CD4-positive, alpha-beta memory T cell (primary cell): Measurements from ENCODE around the gene SERPINB1. TPM values are rescaled to one million over a fixed set of nuclear protein-coding genes. Genes with fewer than 3 reads are reported as not detected.
"Not testable (repeated sequence)": the region's sequence is repeated elsewhere in the genome, so short reads cannot be mapped to it uniquely, and the experiment has no call there.

Experiments used
- CTCF ChIA-PET: fragments of 350-600 bp; sonication (Branson Sonifier 250); formaldehyde crosslinking; loops from one replicate; lab custom pipeline; 2021; ENCODE audit warnings: inconsistent platforms; ENCODE audit not compliant: partially characterized antibody; lab: Charles Lee
- POLR2A ChIA-PET: fragments of 350-600 bp; sonication (Branson Sonifier 250); formaldehyde crosslinking; loops from one replicate; lab custom pipeline; 2021; ENCODE audit not compliant: partially characterized antibody; lab: Charles Lee
- DNase-seq, 5 donors: peaks; one replicate each; pipeline versions ENCODE4 v3.0.0 to v3.0.0-alpha.2; 2020 to 2022; ENCODE audit warnings: mixed read lengths in 1 of 5
- H3K27ac ChIP-seq: one replicate; pipeline ENCODE4 v1.7.0; 2013; ENCODE audit warnings: low read depth, low read length
- H3K27me3 ChIP-seq: 2 replicates; pipeline ENCODE4 v1.7.0; 2013; ENCODE audit warnings: mild to moderate bottlenecking, low read length, moderate library complexity; ENCODE audit not compliant: insufficient read depth
- H3K36me3 ChIP-seq: 2 replicates; pipeline ENCODE4 v1.7.0; 2013; ENCODE audit warnings: mild to moderate bottlenecking, low read length, moderate library complexity; ENCODE audit not compliant: insufficient read depth
- H3K4me1 ChIP-seq: 2 replicates; pipeline ENCODE4 v1.7.0; 2013; ENCODE audit warnings: mild to moderate bottlenecking, low read length, moderate library complexity; ENCODE audit not compliant: insufficient read depth
- H3K4me3 ChIP-seq, 2 donors: one replicate each; pipeline ENCODE4 v1.7.0; 2013; ENCODE audit warnings: low read length in 2 of 2, mild to moderate bottlenecking in 1 of 2
- H3K9me3 ChIP-seq, 2 donors: one replicate each; pipeline ENCODE4 v1.7.0; 2013; ENCODE audit warnings: low read length in 2 of 2, control low read depth in 1 of 2; ENCODE audit not compliant: control insufficient read depth in 1 of 2
- H3K27ac Mint-ChIP-seq, 7 donors: one replicate each; pipeline ENCODE4 v1.8.0; 2020 to 2021; ENCODE audit warnings: mixed read lengths in 7 of 7, mild to moderate bottlenecking in 6 of 7, inconsistent platforms in 3 of 7, moderate library complexity in 3 of 7
- H3K27me3 Mint-ChIP-seq, 2 donors: one replicate each; pipeline ENCODE4 v1.8.0; 2020 to 2021; ENCODE audit warnings: mixed read lengths in 2 of 2
- H3K36me3 Mint-ChIP-seq, 2 donors: one replicate each; pipeline ENCODE4 v1.8.0; 2020 to 2021; ENCODE audit warnings: mixed read lengths in 2 of 2, inconsistent platforms in 1 of 2, mild to moderate bottlenecking in 1 of 2
- H3K4me1 Mint-ChIP-seq, 4 donors: one replicate each; pipeline ENCODE4 v1.8.0; 2020 to 2021; ENCODE audit warnings: mixed read lengths in 4 of 4, mild to moderate bottlenecking in 1 of 4
- H3K4me3 Mint-ChIP-seq, 8 donors: one replicate each; pipeline ENCODE4 v1.8.0; 2020 to 2021; ENCODE audit warnings: mixed read lengths in 8 of 8, mild to moderate bottlenecking in 7 of 8, moderate library complexity in 6 of 8, inconsistent platforms in 3 of 8
- H3K9me3 Mint-ChIP-seq, 8 donors: one replicate each; pipeline ENCODE4 v1.8.0; 2020 to 2021; ENCODE audit warnings: mixed read lengths in 8 of 8, mild to moderate bottlenecking in 5 of 8, inconsistent platforms in 3 of 8, moderate library complexity in 1 of 8
- intact Hi-C: fragments of 100-400 bp; cut with micrococcal nuclease; formaldehyde crosslinking; loops from one replicate; pipeline ENCODE4 v1.15.1; 2023
- polyA plus RNA-seq, 2 donors: library from polyadenylated mRNA; unstranded; fragments of 300-500 nt; fragmentation: Illumina TruSeq; gene quantifications; one replicate each; pipeline ENCODE4 v1.2.3, GENCODE V29; 2021
- total RNA-seq, 2 experiments: library from RNA; stranded (reverse); gene quantifications; one replicate each; pipeline ENCODE4 v1.2.3, GENCODE V29; 2021

SERPINB1 gene
- total and polyA plus RNA-seq, 4 experiments from 2014 or later: 56.7 to 159 (median 92.2) TPM

GRCh38 chr6:2805031-2805430 lies 36.6 kb downstream of the SERPINB1 start:
- Mint-ChIP-seq H3K27me3 (no peaks in the 10 kb centered on the region), H3K4me1 (peaks cover 1 to 15% (median 3%) of the 10 kb centered on the region in 4 donors), H3K36me3 (no peaks in the 10 kb centered on the region), H3K27ac (no peak overlapping the region), H3K4me3 (no peak overlapping the region), H3K9me3 (no peaks in the 10 kb centered on the region)
- H3K4me1 ChIP-seq: no peaks in the 10 kb centered on the region
- no peaks in the 10 kb centered on the region for H3K36me3 ChIP-seq
- CTCF ChIA-PET: no interaction called here
- POLR2A ChIA-PET: no interaction called here
- no peaks in the 10 kb centered on the region for H3K27me3 ChIP-seq
- H3K9me3 ChIP-seq: no peaks in the 10 kb centered on the region
- no peak overlapping the region for H3K27ac ChIP-seq
- no peak overlapping the region for H3K4me3 ChIP-seq
- DNase-seq: no peak
- intact Hi-C loops: no loop called here

GRCh38 chr6:2804516-2804915 lies 37.1 kb downstream of the SERPINB1 start:
- intact Hi-C loops: no loop called here
- H3K4me3 ChIP-seq: no peak overlapping the region
- DNase-seq: no peak
- Mint-ChIP-seq H3K9me3 (no peaks in the 10 kb centered on the region), H3K27me3 (no peaks in the 10 kb centered on the region), H3K4me1 (peaks cover 4 to 15% (median 7%) of the 10 kb centered on the region in 4 donors), H3K4me3 (no peak overlapping the region), H3K36me3 (no peaks in the 10 kb centered on the region), H3K27ac (no peak overlapping the region)
- H3K27me3 ChIP-seq: no peaks in the 10 kb centered on the region
- no peaks in the 10 kb centered on the region for H3K9me3 ChIP-seq
- no peaks in the 10 kb centered on the region for H3K4me1 ChIP-seq
- ChIA-PET POLR2A (no interaction called here), CTCF (no interaction called here)
- no peaks in the 10 kb centered on the region for H3K36me3 ChIP-seq
- H3K27ac ChIP-seq: no peak overlapping the region

- POLR2A ChIA-PET: no interaction called here
- Histone ChIP-seq H3K27ac (no peak overlapping the region), H3K9me3 (no peaks in the 10 kb centered on the region), H3K36me3 (no peaks in the 10 kb centered on the region), H3K4me1 (no peaks in the 10 kb centered on the region), H3K4me3 (no peak overlapping the region), H3K27me3 (no peaks in the 10 kb centered on the region)
- H3K27ac Mint-ChIP-seq: no peak overlapping the region
- peaks cover 4 to 17% (median 9%) of the 10 kb centered on the region in 4 donors for H3K4me1 Mint-ChIP-seq
- CTCF ChIA-PET: no interaction called here
- DNase-seq: no peak
- intact Hi-C loops: no loop called here
- no peaks in the 10 kb centered on the region for H3K27me3 Mint-ChIP-seq
- H3K36me3 Mint-ChIP-seq: no peaks in the 10 kb centered on the region
- no peaks in the 10 kb centered on the region for H3K9me3 Mint-ChIP-seq
- no peak overlapping the region for H3K4me3 Mint-ChIP-seq
Observed at GRCh38 chr6:2803731-2804429, 37.8 kb downstream of the SERPINB1 start.

DNA sequence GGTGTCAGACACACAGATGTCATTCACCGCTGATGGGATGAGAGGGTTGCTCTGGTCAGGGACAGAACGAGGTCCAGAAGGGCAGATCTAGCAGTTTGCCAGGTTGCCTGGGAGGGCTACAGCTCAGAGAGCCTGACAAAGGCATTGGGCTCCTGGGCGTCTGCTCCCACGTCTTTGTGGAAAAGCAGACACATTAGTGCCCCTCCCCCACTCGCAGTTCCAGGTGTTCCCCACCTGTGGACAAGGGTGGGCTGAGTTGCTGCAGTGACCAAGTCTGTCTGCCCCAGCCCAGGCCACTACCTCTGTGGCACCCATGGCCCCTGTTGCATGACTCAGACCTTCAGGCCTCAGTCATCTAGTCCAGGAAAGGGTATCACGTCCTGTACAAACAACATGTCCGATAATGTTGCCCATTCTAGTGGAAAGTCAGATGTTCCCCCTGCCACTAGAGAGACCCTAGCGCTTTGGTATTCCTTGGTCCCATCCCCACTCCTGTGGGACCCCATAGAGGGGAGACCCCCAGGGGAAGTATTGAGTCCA lies 39.1 kb downstream of the SERPINB1 start:
- no peaks in the 10 kb centered on the region for H3K36me3 ChIP-seq
- H3K4me1 ChIP-seq: no peaks in the 10 kb centered on the region
- H3K4me3 ChIP-seq: no peak overlapping the region
- intact Hi-C loops: no loop called here
- H3K27ac Mint-ChIP-seq: no peak overlapping the region
- no peaks in the 10 kb centered on the region for H3K27me3 Mint-ChIP-seq
- H3K4me1 Mint-ChIP-seq: peaks cover 4 to 17% (median 9%) of the 10 kb centered on the region in 4 donors
- no peaks in the 10 kb centered on the region for H3K9me3 ChIP-seq
- H3K27me3 ChIP-seq: no peaks in the 10 kb centered on the region
- no peaks in the 10 kb centered on the region for H3K9me3 Mint-ChIP-seq
- no peaks in the 10 kb centered on the region for H3K36me3 Mint-ChIP-seq
- CTCF ChIA-PET: no interaction called here
- POLR2A ChIA-PET: no interaction called here
- no peak for DNase-seq
- H3K4me3 Mint-ChIP-seq: no peak overlapping the region
- H3K27ac ChIP-seq: no peak overlapping the region

DNA sequence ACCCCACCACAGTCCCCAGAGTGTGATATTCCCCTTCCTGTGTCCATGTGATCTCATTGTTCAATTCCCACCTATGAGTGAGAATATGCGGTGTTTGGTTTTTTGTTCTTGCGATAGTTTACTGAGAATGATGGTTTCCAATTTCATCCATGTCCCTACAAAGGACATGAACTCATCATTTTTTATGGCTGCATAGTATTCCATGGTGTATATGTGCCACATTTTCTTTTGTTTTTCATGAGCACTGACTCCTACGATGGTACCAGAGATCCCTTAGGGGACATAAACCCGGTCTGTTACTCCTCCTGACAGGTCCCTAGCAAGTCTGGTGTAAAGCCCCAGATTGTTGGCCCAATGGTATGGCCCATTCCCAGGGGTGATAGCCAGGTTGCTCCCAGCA lies 40.0 kb downstream of the SERPINB1 start:
- H3K9me3 Mint-ChIP-seq, H3K36me3 Mint-ChIP-seq, H3K27me3 Mint-ChIP-seq, H3K4me3 ChIP-seq, DNase-seq, H3K9me3 ChIP-seq, H3K27ac ChIP-seq, H3K4me1 ChIP-seq, H3K27ac Mint-ChIP-seq, CTCF ChIA-PET, POLR2A ChIA-PET, H3K4me3 Mint-ChIP-seq, intact Hi-C loops, H3K36me3 ChIP-seq, H3K27me3 ChIP-seq: not testable (repeated sequence)
- H3K4me1 Mint-ChIP-seq: peaks cover 4 to 17% (median 9%) of the 10 kb centered on the region in 4 donors

GRCh38 chr6:2800552-2801316 lies 40.9 kb downstream of the SERPINB1 start:
- intact Hi-C loops: no loop called here
- Histone ChIP-seq H3K4me3 (no peak overlapping the region), H3K36me3 (no peaks in the 10 kb centered on the region), H3K27ac (no peak overlapping the region), H3K4me1 (no peaks in the 10 kb centered on the region), H3K27me3 (no peaks in the 10 kb centered on the region), H3K9me3 (no peaks in the 10 kb centered on the region)
- CTCF ChIA-PET: interaction anchor here (0.9 kb wide), 1 partner anchor 9 kb away, joined by 3 read pairs; no protein-coding TSS in a partner anchor
- H3K4me3 Mint-ChIP-seq: no peak overlapping the region
- POLR2A ChIA-PET: no interaction called here
- H3K27me3 Mint-ChIP-seq: no peaks in the 10 kb centered on the region
- no peaks in the 10 kb centered on the region for H3K9me3 Mint-ChIP-seq
- H3K36me3 Mint-ChIP-seq: peaks cover 0 to 5% of the 10 kb centered on the region in 2 donors
- peak overlapping the region in 1 of 7 donors; percentile 37 for H3K27ac Mint-ChIP-seq
- H3K4me1 Mint-ChIP-seq: peaks cover 4 to 16% (median 9%) of the 10 kb centered on the region in 4 donors
- no peak for DNase-seq

DNA sequence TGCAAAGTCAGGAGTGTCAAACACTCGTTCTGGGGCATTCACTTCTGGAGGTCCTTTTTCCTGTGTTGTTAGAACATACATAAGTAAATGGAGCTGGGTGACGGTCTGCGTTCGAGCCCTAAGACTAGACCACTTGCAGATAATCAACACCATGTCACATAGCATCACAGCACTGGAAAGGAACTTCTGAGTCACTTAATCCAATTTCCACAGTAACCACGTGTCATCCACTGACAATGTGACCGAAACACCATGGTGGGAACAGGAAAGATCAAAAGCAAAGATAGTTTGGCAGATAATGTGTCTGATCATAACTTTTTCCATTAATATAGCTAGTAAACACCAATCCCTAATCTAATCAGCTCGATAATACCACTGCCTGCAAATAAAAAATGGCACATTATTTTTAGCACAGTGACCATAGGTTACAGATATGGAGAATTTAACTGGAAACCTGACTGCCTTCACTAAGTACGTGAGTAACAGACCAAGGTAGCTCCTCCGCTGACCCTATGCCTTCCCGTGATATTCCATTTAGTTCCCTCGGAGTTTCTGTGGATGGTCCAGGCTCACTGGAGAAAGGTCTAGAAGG lies 41.6 kb downstream of the SERPINB1 start:
- H3K9me3 Mint-ChIP-seq: no peaks in the 10 kb centered on the region
- intact Hi-C loops: no loop called here
- Histone ChIP-seq H3K4me1 (no peaks in the 10 kb centered on the region), H3K9me3 (no peaks in the 10 kb centered on the region), H3K27ac (no peak overlapping the region), H3K4me3 (no peak overlapping the region), H3K36me3 (no peaks in the 10 kb centered on the region), H3K27me3 (no peaks in the 10 kb centered on the region)
- peaks cover 0 to 5% of the 10 kb centered on the region in 2 donors for H3K36me3 Mint-ChIP-seq
- peak overlapping the region in 2 of 7 donors; percentile 37 to 47 for H3K27ac Mint-ChIP-seq
- no peak overlapping the region for H3K4me3 Mint-ChIP-seq
- DNase-seq: peak in 1 of 5 donors; percentile 35
- H3K4me1 Mint-ChIP-seq: peaks cover 4 to 12% (median 9%) of the 10 kb centered on the region in 4 donors
- ChIA-PET CTCF (interaction anchor here (0.9 kb wide), 1 partner anchor 9 kb away, joined by 3 read pairs; no protein-coding TSS in a partner anchor), POLR2A (no interaction called here)
- no peaks in the 10 kb centered on the region for H3K27me3 Mint-ChIP-seq
